Kidney tubule cell (primary cell): ENCODE data around the gene LPCAT4.
"Not testable (repeated sequence)": the region's sequence is repeated elsewhere in the genome, so short reads cannot be mapped to it uniquely, and the experiment has no call there.

Source experiments
- DNase-seq: peaks from one replicate; pipeline ENCODE4 v3.0.0-alpha.2; 2018; ENCODE audit warnings: low spot score

LPCAT4 gene

GRCh38 chr15:34364041-34364440, 3.0 kb downstream of the LPCAT4 start:
- DNase-seq, result no peak

GRCh38 chr15:34362047-34362773, 4.8 kb downstream of the LPCAT4 start:
- DNase-seq, result no peak

GRCh38 chr15:34361278-34361677, 5.7 kb downstream of the LPCAT4 start:
- no peak for DNase-seq

- DNase-seq, result peak; percentile 74
Observed at GRCh38 chr15:34360298-34360697, 6.7 kb downstream of the LPCAT4 start.

GRCh38 chr15:34359416-34359815, 7.6 kb downstream of the LPCAT4 start:
- peak; percentile 22 for DNase-seq

- DNase-seq, result no peak
Observed at GRCh38 chr15:34358948-34359347, 8.0 kb downstream of the LPCAT4 start.

- no peak for DNase-seq
Observed at GRCh38 chr15:34358367-34358766, 8.6 kb downstream of the LPCAT4 start.

- DNase-seq, result no peak
Observed at GRCh38 chr15:34357653-34358052, 9.3 kb downstream of the LPCAT4 start.

- no peak for DNase-seq
Observed at GRCh38 chr15:34355241-34355640, 11.8 kb downstream of the LPCAT4 start.

- DNase-seq, result no peak
Observed at GRCh38 chr15:34354286-34354685, 12.7 kb downstream of the LPCAT4 start.

GRCh38 chr15:34353627-34354026, 13.4 kb downstream of the LPCAT4 start:
- DNase-seq, result no peak

GRCh38 chr15:34352996-34353395, 14.0 kb downstream of the LPCAT4 start:
- not testable (repeated sequence) for DNase-seq

- no peak for DNase-seq
Observed at GRCh38 chr15:34349769-34350168, 17.2 kb downstream of the LPCAT4 start.

- no peak for DNase-seq
Observed at GRCh38 chr15:34348735-34349300, 18.2 kb downstream of the LPCAT4 start.

GRCh38 chr15:34347951-34348638, 18.9 kb downstream of the LPCAT4 start:
- DNase-seq, result no peak

- peak; percentile 93 for DNase-seq
Observed at GRCh38 chr15:34342737-34343575, 24.0 kb downstream of the LPCAT4 start, which contains the start of the genes NOP10 and NUTM1. Gene NOP10 (minus strand): TSS chr15:34343136. CDS start chr15:34343073, 63 bp downstream. Gene NUTM1 (plus strand): TSS chr15:34343315. CDS start chr15:34343697, 382 bp downstream.

GRCh38 chr15:34342213-34342736, 24.7 kb downstream of the LPCAT4 start:
- DNase-seq, result not testable (repeated sequence)

GRCh38 chr15:34341381-34342212, 25.4 kb downstream of the LPCAT4 start:
- DNase-seq, result no peak

- DNase-seq, result no peak
Observed at GRCh38 chr15:34339946-34340345, 27.1 kb downstream of the LPCAT4 start.

GRCh38 chr15:34338347-34338746, 28.6 kb downstream of the LPCAT4 start:
- DNase-seq, result no peak
